Activated CD4-positive, alpha-beta T cell treated with anti-CD3 and anti-CD28 coated beads for 1 hour (primary cell): Measurements from ENCODE around the gene KRTAP2-3.

Experiments used
- DNase-seq: peaks from one replicate; pipeline ENCODE4 v3.0.0-alpha.2; 2020

The KRTAP2-3 gene

DNA sequence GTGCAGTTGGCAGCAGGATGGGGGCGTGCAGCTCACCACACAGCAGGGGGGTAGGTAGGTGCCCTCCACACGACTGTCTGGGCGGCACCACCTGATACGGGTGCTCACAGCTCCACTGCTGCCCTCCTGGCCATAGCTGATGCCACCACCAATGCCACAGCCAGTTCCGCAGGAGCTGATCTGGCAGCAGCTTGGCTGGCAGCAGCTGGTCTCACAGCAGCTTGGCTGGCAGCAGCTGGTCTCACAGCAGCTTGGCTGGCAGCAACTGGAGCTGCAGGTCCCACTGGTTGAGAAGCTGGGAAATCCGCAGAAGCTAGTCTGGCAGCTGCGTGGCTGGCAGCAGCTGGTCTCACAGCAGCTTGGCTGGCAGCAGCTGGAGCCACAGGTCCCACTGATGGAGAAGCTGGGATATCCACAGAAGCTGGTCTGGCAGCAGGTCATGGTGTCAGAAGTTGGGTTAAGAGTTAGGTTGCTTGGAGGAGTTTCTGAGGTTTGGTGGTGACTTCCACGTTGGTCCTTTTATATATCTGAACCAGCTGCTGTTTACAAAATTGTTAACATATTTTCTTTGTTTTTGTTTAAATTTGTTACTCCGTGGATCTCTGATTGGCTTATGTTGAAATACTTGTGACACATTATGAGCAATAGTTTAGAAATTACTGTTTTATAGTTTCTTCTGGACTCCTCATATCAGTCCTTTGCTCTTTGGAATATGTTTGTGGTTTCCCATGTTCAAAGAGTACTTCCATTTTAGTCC, 33.0 kb downstream of the KRTAP2-3 start, which contains the start of gene KRTAP1-5:
Gene KRTAP1-5 (minus strand): TSS at position 494 of the 757 bp plus-strand sequence. CDS start 53 bp downstream, at position 441.
- no peak for DNase-seq

DNA sequence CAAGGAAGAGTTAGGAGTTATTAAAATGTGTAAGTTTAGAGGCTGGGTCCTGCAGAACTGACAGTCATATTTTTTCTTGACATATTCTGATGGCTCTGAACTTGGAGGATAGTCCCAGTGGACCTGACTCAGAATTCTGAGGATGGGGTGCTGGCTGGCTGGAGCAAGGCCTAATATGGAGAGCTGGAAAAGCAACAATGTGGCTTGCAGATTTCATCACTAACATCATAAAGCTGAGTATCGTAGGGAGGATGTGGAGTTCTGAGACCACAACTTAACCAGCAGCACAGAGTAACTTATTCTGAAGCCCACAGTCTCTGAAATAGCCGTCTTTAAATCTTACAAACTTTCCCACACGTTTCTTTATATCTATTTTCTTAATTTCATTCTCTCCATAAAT, 35.2 kb downstream of the KRTAP2-3 start:
- no peak for DNase-seq

DNA sequence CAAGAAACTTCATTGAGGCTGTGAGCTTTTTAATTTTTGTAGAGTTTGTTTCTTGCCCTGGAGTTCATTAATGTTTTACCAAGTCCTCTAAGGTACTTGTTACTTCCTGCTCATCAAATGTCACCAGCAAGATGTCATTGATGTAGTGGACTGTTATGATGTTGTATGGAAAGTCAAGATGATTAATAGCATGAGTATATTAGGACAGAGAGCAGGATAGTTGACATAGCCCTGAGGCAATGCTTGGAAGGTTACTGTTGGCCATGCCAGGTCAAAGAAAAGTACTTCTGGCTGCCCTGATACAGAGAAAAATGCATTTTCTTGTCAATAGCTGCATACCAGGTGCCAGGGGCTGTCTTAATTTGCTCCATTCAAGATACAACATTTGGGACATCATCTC, 39.6 kb downstream of the KRTAP2-3 start:
- no peak for DNase-seq

DNA sequence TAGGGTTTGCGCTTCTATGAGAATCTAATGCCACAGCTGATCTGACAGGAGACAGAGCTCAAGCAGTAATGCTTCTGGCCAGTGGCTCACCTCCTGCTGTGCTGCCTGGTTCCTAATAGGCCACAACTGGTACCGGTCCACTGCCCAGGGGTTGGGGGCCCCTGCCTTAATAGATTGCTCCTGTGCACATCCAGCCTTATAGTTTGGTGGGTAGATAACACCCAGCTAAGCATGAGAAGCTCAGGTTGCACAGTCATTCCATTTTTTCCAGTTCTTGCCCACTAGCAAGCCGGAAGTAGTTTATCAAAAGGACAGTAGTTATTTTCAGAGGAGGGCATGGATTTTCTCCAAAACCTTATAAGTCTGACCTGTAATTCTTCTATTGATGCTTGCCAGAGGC, 40.5 kb downstream of the KRTAP2-3 start:
- no peak for DNase-seq

DNA sequence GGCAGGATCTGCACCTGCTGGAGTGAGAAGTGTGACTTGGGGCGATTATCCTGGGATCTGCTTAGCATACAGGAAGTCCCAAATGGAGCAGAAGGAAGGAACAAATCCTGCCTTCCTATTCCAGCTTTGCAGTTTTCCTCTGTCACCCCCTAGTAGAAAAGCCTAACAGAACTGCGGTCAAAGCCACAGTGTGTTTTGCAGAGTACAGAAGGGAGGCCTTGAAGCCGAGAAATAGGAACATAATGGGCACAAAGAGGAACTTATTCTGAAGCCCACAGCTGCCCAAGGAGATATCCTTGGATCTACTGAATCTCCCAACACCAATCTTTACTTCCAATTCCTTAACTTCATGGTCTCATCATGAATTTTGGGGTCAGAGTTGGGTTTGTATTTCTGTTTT, 41.4 kb downstream of the KRTAP2-3 start:
- no peak for DNase-seq

DNA sequence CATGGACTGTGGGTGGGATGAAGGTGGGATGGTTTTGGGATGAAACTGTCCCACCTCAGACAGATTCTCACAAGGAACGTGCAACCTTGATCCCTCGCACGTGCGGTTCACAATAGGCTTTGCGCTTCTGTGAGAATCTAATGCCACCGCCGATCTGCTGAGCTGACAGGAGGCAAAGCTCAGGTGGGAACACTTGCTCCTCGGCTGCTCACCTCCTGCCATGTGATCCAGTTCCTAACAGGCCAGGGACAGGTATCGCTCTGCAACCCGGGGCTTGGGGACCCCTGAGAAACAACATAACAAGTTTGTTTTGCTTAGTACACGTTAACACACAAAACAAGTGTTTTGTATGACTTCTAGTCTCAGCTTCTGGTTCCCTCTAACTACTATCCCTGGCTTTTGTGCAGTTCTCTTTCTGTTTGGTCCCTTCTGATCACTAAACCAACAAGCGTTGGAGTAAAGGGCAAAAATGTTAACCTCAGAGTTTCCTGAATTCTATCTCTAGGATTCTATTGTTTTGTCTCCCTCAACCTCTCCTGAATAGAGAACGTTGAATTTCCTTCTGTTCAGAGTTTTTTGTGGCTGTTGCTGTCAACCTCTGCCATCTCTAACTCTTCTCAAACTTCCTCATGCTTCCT, 43.2 kb downstream of the KRTAP2-3 start:
- no peak for DNase-seq

DNA sequence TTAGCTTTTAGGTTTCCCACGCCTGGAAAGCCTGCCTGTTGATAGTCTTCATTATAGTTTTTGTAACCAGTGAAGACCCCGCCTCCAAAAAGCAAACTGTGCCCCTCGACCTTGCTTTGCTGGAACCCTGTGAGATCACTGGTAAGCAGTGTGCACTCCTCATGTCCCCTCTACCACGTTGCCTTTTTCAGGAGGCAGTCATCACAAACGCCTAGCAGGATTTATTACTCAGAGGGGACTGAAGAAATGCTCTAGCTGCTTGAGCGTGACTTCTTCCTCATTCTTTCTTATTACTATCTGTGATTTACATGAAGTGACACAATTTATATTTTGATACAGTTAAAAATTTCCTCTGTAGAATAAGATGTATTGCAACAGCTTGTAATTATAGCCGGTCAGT, 44.5 kb downstream of the KRTAP2-3 start:
- no peak for DNase-seq

DNA sequence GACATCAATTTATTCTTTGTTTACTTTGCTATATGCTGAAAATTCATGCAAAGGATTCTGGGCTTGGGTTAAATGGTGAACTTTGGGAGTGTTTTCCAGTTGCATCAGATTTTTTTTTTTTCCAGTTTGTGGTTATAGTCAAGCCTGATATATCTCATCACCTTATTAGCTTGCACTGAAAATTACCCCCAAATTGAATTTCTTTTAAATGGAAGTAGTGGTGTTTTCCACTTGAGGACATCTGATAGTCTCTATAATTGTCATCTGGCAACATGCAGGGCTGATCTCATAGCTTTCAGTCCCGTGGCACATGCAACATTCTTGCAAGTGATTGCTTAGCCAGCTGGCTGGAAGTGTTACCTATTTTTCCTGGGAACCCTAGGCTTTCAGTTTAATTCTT, 46.3 kb downstream of the KRTAP2-3 start:
- DNase-seq, result no peak

DNA sequence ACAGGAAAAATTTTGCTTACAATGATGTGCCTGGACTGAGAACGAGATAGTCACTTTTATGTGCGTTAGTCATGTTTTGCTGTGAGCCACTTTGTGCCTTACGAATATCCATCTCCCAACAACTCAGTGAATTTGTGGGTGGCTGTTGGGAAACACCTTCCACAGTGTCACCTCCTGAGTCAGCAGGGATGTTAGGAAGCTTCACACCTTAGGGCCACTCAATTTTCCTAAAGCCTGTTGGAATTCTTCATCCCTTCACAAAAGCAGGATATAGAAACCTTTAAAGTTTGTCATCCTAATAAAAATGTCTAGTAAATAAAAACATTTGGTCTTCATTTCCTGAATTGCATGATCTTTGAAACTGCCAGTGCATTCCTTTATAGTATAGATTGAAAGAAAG, 46.7 kb downstream of the KRTAP2-3 start:
- no peak for DNase-seq

DNA sequence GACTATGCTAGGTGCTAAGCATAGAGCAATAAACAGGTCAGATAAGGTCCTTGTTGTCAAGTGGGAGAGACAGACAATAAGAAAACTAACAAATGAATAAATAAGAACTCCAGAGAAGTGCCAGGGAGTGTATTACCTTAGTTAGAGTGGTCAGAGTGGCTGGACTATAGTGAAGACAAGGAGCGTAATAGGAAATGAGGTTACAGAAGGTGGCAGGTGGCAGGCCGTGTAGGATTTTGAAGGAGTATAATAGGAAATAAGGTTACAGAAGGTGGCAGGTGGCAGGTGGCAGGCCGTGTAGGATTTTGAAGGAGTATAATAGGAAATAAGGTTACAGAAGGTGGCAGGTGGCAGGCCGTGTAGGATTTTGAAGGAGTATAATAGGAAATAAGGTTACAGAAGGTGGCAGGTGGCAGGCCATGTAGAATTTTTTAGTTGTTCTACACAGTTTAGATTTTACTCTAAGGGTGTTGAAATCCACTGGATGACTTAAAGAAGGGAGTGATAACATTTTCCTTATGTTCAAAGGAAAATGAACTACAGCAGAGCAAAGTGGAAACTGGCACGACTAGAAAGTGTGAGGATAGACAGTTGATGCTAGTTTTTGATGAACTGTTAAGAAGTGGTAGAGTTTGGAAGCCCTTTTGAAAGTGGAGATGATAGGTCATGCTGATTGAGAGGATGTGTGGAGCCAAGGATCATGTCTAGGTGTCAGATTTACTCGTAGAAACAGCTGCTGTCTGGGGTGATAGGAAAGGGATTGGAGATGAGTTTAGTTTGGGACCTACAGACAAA, 47.4 kb downstream of the KRTAP2-3 start:
- no peak for DNase-seq

DNA sequence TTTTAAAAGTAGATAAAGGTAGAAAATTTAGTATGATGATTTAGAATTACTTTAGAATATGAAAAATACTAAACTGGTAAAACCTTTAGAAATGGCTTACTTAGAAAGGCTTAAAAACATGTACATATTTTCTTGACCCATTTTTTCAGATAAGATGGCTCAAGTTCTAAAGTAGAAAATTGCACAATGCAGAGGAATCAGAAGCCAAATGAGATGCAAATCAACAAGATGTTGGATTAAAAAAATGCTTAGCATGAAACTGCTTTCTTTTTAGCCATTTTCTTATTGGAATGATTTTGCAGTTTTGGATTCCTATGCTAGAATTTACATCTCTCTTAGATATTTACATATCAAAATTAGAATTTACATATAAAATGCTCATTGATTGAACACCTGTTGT, 49.5 kb downstream of the KRTAP2-3 start:
- no peak for DNase-seq

DNA sequence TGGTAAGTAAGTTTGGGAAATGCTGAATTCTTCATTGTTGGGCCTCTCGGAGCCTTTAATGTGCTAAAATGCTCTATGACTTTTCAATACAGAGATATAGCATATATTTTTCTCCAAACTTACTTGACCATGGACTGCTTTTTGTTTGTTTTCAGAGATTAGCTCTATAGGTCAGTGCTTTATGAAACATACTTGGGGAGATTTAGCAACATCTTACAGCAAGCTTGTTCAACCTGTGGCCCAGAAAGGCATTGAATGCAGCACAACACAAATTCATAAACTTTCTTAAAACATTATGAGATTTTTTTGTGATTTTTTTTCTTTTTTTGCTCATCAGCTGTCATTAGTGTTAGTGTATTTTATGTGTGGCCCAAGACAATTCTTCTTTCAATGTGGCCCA, 50.0 kb downstream of the KRTAP2-3 start:
- DNase-seq, result no peak

DNA sequence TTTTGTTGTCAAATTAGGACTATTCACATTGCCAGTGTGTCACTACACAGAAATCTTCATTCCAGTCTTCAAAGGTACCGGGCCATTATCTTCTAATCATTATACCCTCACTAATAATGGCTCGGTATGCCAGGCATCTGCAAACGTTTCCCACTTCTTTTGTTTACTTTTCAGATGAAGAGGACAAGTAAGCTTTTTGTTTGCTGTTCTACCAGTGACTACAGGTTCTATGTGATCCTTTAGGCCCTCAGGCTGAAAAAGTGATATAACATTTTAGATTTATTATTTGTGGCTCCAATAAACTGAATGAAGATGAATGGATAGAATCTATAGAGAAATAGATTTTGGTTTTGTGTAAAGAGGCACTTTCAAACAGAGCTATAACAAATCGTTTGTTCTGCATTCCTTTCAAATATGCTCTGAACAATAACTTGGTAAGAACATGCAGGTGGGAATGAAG, 50.6 kb downstream of the KRTAP2-3 start:
- DNase-seq, result no peak
